C4-2B (cell line): ENCODE data around the gene LRRTM4.

Experiments
- H3K27ac ChIP-seq: fragments of 450-650 bp; 2 replicates; pipeline ENCODE4 v1.5.1; 2017
- ZFX ChIP-seq: fragments of 450-650 bp; IDR thresholded peaks from 2 replicates; pipeline ENCODE4 v1.6.1; 2017
- TF ChIP-seq, protein P1 (sequence below): fragments of 450-650 bp; conservative IDR thresholded peaks from 2 replicates; pipeline ENCODE4 v1.5.1; 2017; ENCODE audit warnings: mild to moderate bottlenecking

The LRRTM4 gene

DNA sequence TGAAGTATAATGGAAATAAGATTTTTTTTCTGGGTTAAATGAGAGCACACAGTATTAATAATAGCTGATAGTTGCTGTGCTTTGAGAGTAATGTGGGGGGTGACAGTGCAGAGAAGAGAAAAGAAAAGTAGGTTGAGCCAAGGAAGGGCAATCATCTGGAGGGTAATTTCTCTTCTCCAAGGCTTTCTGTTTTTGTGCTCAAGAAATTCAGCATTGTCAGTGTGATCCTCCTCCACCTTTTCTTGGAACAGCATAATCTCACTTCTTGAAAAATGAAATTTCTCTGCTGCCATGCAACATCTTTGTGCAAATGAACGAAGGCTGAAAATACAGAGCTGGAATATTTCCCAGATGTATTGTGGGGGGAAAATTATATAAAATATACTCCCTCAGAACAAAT is 673.1 kb downstream of the LRRTM4 start:
- no peak for TF ChIP-seq ZFX
- TF ChIP-seq, protein P1, sequence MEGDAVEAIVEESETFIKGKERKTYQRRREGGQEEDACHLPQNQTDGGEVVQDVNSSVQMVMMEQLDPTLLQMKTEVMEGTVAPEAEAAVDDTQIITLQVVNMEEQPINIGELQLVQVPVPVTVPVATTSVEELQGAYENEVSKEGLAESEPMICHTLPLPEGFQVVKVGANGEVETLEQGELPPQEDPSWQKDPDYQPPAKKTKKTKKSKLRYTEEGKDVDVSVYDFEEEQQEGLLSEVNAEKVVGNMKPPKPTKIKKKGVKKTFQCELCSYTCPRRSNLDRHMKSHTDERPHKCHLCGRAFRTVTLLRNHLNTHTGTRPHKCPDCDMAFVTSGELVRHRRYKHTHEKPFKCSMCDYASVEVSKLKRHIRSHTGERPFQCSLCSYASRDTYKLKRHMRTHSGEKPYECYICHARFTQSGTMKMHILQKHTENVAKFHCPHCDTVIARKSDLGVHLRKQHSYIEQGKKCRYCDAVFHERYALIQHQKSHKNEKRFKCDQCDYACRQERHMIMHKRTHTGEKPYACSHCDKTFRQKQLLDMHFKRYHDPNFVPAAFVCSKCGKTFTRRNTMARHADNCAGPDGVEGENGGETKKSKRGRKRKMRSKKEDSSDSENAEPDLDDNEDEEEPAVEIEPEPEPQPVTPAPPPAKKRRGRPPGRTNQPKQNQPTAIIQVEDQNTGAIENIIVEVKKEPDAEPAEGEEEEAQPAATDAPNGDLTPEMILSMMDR = no peak
- H3K27ac ChIP-seq = no peak overlapping the region

DNA sequence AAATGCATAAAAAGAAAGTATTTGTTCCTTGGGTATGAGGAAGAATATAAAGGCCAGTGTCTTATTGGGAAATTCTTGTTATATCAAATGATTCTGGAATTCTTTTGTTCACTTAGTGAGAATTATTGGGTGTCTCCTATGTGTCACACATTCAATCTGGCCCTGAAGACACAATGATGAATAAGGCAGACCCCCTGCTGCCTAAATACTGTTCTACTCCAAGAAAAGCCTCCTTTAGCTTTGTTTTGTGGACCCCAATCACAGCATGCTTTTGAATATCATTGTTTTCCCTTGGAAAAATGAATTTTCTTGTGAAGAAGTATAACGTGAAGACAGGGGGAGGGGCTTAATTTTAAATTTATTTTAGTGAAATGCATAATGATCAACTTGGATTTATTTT is 682.4 kb downstream of the LRRTM4 start:
- TF ChIP-seq, protein P1 = no peak
- no peak for TF ChIP-seq ZFX
- H3K27ac ChIP-seq = no peak overlapping the region

DNA sequence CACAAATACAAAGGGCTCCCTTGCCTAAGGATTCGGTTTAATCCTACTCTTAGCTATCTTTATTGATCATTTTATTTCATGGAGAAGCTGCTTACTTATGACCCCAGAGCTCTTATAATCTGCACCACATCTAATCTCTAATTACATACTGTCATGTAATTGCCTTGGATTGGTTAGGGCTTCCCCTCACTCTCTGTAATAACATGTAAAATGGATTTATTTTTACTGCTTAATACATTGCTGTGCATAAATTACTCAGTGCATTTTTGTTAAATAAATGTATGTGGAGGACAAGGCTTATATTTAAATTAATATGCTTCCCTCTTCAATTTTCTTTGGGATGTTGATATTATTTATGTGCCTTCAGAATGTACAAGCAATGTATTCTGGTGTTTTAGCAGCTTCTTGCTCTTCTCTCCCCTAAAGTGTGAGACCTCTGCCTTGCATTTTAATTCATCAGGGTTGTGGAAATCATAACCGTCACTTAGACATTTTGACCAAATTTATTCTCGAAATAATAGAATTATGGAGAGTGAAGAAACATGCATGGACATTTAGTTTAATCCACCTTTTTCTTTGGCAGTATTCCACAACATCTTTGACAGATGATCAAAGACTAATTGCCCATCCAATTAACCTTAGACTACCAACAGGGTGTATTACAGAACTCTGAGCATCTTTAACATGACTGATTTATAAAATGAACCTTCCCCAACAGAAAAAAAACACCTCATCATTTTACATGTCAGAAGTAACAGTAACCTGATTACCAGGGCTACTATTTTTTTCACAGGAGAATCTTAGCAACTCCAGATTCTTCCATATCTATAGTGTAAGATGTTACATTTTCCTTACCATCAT is 692.6 kb downstream of the LRRTM4 start:
- TF ChIP-seq, protein P1 = no peak
- TF ChIP-seq ZFX = no peak

DNA sequence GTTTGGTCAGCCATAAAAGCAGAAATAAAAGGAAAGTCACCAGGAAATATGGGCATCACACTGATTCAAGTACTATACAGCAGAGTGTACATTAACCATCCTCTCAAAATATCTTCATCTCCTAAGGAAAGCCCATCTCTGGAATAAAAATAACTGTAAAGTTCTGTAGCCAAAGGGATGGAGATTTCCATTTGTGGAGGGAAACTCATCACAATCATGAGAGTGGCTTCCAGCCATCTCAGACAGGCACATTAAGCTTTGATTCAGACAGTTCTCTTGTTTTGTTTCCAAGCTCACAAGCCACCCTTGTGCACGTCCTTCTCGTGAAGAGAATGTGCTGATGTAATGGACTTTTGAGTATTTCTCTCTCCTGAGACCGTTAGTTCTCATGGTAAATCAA is 695.5 kb downstream of the LRRTM4 start:
- H3K27ac ChIP-seq = no peak overlapping the region
- TF ChIP-seq, protein P1 = no peak
- no peak for TF ChIP-seq ZFX

More for the DNA sequence above, 692.6 kb downstream of the LRRTM4 start:
- H3K27ac ChIP-seq = no peak overlapping the region

DNA sequence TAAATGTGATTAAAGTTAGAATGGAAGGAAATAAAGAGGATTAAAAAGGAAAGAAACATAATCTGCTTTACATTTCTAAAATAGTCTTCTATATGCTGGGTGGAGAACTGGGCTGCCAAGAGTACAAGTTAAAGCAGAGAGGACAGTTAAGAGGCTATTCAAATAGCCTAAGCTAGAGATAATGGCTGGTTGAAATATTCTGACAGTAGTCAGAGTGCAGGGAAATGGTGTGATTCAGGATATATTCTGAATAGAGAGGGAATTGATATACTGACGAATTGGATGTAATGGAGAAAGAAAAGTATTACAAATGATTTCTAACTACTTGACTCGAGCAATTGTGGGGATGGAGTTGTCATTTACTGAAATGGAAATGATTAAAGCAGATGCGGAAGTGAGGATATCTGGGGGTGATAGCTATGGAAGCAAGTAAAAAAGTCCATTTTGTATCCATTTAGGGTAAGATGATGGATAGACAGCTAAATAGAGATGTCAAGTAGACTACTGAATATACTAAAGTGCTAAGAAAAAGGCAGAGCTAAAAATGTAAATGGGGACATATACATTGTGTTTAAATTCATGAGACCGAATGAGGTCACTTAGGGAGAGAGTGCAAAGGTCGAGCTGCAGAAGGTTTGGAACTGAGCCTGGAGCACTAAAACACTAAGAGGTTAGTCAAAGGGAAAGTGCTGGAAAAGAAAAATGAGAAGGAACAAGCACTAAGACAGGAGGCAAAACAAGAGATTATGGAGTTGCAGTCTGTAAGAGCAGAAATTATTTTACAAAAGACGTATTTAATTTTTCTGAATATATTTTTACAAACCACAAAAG is 696.8 kb downstream of the LRRTM4 start:
- no peak overlapping the region for H3K27ac ChIP-seq
- TF ChIP-seq, protein P1 = no peak
- no peak for TF ChIP-seq ZFX

DNA sequence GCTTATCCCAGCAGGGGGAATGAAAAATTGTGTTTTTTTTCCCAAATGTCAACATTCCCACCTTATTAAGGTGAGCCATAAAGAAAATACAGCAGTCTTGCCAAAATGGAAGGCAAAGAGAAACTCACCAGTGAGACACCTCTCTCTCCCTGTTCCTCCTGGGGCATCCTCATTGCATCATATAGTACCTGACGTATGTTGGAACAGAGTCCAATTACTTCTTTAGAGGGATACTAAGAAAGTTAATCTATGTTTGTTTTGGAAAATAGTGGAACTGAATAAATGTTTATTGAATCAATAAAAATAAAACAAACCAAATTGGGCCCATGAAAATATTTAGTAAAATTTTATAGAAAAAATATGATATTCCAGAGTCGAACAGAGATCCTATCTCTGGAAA is 700.4 kb downstream of the LRRTM4 start:
- TF ChIP-seq, protein P1 = no peak
- no peak for TF ChIP-seq ZFX
- no peak overlapping the region for H3K27ac ChIP-seq

DNA sequence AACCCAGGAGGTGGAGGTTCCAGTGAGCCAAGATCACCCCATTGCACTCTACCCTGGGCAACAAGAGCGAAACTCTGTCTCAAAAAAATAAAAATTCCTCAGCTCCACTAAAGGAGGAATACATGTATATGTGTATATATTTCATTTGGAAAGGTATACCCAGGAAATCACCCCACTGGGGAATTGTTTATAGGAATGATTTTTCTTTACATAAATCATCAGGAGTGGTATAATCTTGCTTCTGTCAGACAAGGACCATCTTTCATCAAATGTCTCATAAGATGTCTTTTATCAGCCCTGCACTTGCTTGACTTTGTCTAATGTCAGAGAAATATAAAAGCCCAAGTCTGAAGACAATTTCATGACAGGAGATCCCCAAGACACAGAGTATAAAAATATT is 709.1 kb downstream of the LRRTM4 start:
- H3K27ac ChIP-seq = no peak overlapping the region
- TF ChIP-seq, protein P1 = no peak
- no peak for TF ChIP-seq ZFX
